ENCODE results near the gene IDH2.

The IDH2 gene

DNA sequence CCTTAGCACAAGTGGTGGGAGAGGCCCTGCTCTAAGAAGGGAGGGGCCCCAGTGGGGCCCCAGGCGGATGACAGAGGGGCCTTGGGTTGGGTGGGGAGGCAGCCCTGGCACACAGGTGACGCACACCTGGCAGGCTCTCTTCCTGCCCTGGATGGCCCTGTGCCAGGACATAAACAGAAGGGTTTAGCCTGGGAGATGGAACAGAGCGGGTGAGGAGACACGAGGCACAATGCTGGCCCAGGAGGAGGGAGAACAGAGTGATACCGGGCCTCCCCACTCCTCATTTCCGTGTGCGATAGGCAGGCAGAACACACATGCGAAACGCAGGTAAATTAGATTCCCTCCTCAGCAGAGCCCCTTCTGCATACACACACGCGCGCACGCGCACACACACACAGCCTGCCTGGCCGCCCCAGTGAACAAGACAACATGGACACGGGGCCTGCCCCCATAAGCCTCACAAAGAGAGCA, 39.8 kb downstream of the IDH2 start:
- DNase-seq: peak; percentile 85

DNA sequence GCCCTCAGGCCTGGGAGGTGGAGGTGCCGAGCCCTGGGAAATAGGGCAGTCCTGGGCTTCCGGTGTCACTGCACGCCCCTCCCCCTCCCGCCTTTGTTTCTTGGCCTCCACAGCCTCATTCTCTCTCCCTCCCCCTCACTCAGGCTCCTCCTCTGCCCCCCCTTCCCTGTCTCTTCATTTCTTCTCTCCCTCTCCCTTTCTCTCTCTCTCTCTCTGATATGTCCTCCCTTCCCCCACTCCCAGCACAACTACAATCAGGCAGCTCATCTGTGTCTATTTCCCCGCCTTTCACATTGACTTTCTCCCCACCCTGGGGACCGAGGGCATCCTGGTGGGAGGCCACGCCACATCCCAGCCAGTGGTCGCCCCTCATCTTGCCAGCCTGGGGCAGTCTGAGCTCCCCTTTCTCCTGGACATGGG, 40.2 kb downstream of the IDH2 start:
- peak; percentile 79 for DNase-seq

DNA sequence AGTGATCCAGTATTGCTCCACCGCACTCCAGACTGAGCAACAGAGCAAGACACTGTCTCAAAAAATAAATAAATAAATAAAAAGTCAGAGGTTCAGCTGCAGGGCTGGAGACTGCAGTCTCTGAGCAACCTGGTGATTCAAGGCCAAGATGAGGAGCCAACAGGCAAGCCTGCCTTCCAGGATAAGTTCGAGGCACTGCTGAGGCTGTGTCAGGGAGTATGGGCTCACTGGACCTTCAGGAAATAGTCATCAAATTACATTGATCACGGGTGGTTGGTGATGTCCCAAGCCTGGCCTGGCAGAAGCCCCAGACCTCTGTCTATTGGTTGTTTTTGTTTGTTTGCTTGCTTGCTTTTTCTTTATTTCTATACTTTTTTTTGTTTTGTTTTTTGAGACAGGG, 41.5 kb downstream of the IDH2 start:
- no peak for DNase-seq

DNA sequence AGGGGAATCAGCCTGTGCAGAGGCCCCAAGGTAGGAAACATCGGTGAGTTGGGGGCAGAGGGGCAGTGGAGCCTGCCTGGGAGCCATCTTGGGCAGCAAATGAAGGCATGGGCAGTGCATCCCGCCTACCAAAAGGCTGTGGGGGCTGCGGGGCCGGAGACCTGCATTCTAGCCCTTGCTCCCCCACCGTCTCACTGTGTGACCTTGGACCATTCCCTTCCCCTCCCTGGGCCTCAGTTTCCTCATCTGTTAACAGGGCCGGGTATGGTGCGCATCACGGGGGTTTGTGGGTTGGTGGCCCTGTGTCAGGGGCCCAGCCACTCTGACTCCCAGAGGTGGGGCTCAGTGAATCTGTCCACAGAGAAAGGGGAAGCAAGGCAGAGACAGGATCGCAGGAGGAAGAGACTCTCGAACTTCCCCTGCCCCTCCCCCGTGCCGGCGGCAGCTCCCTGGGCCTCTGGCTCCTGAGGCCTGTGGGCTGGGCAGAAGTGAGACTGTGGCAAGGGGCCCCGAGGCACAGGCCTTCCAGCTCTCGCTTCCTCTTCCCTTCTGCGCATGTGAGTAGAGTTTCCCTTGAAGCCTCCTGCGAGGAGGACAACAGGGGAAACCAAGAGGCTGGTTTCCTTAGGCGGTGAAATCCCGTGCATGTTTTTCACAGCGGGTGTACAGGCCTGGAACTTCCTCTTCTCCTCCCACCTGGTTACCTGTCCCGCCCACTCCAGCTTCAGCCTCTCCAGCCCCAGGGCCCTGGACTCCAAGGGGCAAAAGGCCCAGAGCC, 42.9 kb downstream of the IDH2 start:
- DNase-seq: no peak

DNA sequence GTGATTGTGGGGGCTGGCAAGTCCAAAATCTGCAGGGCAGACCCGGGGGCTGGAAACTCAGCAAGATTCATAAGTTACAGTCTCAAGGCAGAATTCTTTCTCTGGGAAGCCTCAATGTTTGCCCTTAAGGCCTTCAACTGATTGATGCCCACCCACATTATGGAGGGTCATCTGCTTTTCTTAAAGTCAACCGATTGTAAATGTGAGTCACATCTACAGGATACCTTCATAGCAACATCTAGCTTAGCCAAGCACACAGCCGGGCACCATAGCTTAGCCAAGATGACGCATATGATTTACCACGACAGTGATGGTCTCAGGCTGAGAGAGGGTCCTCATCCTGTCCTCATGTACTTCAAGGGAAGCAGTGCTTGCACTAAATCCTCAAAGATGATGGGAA, 43.5 kb downstream of the IDH2 start:
- no peak for DNase-seq

DNA sequence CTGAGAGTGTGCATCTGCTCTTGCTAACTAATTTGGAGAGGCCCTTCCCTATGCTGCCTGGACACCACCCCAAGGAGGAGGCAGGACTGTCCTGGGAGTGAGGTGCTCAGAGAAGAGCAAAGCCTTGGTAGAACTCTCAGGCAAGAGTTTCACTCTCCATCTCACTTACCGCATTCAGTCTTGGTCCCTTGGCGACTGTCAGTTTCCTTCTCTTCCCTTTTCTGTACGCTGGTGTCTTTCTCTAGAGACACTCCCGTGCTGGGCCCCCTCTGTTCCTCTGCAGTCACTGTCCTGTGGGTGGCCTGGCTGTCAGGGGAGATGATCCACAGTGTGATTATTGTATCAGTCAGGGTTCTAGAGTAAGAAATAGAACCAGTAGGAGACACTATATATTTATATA, 44.0 kb downstream of the IDH2 start:
- DNase-seq: no peak

DNA sequence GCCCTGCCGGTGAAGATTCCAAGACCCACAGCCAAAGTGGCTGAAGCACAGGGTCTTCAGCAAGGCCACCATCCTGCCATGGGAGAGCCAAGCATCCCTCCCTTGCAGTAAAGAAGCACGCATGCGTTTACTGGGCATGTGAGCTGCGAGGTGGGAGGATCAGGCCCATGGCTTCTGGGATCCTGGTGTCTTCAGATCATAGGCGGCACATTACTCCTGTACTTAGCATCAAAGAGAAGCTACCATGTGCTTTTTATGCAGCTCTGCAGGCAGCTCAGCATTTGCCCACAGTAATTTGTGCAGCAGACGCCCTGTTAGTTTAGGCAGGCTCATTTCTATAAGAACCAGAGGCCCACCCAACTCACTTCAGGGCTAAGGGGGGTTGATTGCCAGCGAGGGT, 45.7 kb downstream of the IDH2 start:
- no peak for DNase-seq

DNA sequence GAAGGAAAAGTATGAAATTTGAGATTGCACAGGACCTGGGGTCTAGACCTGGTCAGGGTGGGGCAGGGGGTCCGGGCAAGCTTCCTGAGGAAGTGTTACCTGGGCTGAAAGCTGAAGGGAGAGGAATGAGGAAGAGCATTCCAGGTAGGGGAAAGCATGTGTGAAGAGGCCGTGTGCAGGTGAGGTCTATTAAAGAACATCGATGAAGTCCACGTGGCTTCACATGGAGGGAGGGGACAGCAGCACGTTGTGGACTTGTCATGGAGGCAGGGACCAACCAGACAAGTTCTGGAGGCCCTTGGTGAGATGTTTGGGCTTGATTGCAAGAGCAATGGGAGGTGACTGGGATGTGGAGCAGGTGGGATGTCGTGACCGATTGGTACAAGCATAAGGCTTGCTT, 47.1 kb downstream of the IDH2 start:
- no peak for DNase-seq

DNA sequence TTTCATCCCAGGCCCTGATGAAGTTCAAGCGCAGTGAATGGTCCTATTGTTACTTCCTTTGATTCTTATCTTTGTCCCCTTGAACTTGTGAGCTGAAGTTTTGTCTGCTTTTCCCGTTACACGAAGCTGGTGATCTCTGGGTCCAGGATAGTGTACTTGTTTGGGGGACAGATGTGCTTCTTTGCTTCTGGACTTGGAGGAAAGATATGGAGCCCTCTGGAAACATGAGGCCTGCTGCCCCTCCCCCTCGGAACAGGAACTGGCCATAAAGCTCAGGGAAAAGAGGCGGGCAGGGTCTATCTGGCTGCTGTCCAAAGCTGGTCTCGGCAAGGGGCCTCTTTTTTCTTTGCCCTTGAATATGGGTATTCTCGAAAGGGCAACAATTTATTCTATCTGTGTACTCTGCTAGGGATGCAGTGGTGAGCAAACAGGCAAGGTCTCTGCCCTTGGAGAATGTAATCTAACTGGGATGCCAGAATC, 47.6 kb downstream of the IDH2 start:
- DNase-seq: no peak

DNA sequence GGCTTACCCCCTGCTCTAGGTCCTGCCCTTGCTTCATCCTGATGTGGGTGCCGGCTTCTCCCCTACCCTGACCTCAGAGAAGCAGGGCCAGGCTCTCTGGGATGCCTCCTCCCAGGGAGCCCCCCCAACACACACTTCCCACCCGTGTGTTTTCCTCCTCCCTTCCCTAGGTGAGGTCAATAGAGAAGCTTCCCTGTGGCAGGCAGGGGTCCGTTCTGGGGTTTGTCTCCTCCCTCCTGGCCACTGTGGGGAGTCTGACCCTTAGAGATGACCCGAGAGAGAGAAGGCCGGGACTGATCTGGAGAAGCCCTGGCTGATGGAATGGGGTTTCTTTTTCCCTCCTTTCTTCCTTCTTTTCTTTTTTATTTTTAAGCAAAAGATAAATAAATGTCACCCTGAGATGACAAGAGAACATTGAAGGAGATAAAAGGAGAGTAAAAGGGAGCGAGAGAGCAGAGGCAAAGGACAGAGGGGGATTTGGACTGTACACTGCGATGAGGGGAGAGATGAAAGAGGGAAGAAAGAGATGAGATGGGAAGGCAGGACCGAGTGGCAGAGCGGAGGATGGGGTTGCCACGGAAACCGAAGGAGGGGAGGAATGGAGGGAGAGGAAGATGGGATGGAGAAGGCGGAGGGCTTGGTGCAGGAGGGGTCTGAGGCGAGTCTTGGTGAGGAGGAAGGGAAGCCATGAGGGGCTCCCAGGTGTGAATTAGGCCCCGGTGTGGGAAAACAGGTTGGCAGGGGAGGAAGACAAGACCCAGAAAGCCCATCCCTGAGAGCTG, 48.4 kb downstream of the IDH2 start:
- DNase-seq: no peak

DNA sequence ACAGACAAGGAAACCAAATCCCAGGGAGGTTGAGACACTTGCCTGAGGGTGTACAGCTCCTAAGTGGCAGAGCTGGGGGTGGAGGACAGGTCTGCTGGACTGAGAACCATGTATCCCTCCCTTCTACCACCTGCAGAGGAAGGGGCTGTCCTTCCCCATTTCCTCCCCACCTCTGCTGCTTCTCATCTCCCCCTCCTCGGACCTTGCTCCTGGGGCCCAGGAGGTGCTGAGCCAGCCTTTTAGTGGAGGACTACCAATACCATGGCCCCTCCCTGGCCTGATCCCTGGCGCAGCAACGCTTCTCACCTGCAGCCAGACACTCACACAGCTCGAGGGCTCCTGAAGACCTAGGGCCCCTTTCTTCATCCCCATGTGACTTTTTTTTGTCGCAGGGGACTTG, 50.4 kb downstream of the IDH2 start:
- DNase-seq: no peak

DNA sequence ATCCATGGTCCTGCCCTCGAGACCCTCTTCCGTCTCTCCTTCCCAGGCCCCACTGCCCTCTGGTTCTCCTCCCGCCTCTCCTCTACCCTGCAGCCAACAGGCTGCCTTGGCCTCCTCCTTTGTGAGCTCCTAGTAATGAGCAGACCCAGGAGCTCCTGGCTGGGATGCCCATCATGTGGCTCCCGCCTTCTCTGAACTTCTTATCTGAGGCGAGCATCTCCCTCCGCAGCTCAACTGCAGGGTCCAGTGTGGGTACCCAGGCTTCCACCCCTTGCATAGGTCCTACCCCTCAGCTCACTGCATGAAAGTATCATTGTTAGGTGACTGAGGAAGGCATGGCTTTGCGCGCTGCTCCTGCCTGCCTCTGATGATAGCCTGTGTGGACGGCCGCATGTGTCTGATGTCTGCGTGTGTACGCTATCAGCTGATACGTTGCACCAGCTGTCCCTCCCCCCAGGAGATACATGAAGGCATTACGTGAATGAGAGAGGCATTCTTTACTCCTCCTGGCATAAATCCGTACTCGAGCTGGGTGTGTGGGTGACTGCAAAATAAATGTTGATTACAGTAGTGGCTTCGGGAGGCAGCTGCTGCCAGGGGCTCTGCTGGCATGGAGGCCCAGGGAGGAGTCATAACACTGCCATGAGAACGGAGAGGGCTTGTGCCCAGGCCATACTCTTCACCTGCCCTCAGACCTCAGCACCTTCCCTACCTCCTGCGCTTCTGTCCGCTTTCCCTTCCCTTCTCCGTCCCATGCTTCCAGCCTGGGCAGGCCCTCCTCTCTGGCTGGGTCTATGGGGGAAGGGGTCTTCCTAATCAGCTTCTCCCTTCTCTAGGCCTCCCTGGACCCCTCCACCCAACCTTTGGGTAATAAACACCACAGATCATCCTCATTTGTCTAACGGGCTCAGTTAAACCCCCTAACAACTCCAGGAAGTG, 52.3 kb downstream of the IDH2 start:
- DNase-seq: no peak

DNA sequence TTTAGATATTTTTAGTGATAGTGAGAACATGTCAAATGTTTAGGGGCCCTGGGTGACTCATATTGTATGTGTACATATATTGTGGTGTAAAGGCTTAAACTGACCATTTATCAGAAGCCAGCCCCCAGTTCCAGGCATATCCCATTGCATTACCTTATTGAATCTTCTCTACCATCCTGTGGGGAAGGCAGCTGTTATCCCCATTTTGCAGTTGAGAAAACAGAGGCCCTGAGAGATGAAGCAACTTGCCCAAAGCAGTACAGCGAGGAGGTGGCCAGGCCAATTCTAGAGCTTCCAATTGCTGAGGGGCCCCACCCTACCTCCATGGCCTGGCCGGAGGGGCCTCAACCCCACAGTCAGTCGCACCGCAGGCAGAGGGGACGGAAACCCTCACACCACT, 53.2 kb downstream of the IDH2 start:
- DNase-seq: no peak

DNA sequence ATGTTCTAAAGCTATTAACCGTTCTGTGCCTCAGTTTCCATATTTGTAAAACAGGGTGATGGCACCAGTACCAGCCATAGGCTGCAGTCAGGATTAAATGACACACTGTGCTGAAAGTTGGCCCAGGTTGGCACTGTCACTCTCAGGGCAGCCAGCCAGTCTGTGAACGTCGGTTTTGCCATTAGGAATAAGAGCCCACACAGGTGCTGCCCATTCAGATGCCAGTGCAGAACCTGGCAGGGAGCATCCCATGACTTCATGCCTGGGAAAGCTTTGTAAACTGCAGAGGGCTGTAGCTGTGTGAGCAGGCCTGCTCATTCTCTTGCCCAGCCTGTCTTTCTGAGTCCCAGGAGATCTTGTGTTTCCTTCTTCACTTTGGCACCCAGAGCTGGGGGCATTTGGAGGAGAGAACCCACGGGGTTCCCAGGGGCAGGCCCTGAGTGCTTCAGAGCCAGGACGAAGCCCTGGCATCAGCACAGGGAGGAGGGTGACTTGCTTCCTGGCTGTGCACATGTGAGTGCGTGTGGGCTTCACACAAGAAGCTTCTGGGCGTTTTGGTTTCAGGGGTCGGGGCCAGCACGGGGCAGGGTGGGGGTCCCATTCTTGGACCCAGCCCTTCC, 54.2 kb downstream of the IDH2 start:
- no peak for DNase-seq

DNA sequence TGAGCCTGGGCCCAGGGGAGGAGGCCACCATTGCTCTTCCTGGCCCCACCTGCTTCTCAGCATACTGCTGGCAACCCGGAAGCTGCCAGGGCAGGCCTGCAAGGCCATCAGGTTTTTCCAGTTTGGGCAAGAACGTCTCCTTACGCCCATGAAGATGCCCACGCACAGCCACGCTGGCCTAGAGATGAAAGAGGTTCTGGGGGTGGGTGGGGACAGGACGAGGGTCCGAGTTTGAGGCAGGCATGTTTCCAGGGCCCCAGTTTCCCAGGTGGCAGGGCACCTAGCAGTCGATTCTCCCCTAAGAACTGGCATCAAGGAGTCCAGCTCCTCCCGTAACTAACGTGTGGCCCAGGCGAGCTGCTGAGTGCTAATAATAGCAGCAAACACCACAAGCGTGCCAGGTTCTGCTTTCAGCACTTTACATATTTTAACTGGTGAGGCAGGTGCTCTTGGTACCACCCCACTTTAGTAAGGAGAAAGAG, 55.3 kb downstream of the IDH2 start:
- DNase-seq: peak; percentile 61

DNA sequence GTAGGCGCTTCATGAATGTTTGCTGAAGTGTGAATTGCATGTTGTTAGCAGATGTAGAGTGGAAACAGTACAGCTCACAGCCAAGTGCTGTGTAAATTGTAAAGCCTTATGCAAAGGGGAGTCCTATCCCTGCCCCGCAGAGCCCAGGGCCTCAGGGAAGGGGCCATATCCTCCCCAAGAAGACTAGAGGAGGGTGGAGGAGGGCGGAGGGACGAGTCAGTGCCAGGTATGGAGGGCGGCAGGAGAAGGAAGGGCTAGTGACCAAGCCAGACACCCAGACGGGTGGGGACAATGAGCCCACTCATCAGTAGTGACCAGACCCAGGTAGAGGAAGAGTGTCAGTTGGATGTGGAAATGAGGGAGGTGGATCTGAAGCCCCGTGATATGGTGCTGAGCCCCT, 56.0 kb downstream of the IDH2 start:
- no peak for DNase-seq

DNA sequence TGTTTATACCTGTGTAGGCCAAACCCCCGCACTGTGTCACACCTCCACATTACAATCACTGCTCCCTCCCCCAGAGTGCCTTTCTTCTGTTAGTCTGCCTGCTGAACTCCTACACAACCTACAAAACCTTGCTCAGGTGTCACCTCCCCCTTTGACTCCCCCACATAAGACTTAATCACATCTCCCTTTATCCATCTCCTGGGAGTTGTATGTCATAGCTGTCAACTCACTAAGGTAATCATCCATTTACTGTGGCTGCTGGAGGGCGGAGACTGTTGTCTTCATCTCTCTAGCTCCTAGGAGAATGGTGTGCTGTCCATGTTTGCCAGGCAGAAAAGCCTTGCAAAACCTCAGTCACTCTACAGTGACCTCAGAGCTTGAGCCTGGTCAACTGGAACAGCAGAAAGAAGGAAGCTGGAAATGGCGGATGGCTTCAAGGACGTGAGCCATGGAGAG, 57.3 kb downstream of the IDH2 start:
- DNase-seq: no peak

DNA sequence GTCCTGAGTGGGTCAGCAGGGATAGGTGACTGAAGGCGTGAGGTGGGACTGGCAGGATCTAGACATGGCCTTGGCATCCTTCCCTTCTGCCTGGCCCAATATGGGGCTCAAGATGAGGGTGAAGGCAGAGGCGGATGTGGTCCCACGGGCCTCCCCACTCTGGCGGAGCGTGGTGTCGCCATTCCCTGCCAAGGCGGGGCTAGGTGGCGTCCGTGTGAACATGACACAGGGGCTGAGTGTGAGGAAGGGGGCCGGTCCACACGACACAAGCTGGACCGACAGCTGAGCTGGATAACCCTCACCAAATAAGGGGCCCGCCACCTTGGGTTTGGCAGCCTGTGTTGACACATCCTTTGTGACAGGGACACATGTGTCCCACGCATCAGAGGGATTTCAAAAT, 58.1 kb downstream of the IDH2 start:
- DNase-seq: no peak

DNA sequence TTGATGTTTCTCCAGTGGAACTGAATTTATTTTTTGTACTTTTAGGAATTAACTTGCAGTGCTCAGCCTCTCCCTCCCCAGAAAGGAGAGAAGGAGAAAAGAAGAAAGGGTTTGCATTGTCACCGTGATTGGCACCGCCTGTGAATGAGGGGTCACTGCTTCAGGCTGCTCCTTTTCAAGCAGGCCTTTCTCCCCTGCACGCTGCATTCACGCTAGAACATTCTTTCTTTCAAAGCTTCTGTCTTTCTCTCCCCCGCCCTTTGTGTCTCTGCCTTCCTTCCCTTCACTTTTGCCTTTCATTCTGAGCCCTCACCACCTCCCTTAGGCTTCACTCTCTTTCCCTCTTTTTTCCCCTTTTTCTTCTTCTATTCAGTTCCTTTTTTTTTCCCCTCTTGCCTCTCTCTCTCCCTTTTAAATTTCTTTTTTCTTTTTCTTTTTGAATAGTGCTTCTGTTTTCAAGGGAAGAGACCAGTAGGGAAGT, 58.7 kb downstream of the IDH2 start:
- no peak for DNase-seq

DNA sequence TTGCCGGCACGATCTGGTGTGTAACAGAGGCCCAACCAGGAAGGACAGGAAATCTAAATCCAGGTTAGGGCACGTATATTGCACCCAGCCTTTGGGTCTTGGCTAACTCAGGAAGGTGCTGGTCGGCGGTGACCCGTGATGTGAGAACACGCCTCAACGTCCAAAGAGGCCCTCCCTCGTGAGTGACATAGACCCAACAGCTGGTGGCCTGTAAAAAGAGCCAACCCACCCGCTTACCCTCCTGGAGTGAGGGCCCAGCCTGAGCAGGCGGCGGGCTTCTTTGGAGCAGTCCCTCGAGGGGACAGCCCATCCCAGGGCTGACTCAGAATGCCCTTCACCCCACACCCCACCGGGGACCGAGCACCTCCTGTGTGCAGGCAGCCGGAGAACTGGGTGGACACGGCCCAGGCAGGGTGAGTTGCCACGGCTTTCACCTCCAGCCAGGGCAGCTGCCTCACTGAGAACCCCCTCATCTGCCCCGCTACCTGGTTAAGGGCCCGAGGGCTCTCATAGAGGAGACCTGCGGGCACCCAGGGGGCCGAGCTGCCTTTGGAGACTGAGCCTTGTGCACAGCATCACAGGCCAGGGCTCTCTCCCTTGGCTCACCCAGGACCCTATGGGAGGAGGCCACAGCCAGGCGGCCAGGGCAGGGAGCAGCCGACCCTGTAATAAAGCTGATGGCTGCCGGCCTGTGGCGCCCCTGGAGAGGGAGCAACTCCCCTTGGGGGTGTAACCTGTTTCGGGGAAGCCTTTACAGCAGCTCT, 59.3 kb downstream of the IDH2 start:
- no peak for DNase-seq

DNA sequence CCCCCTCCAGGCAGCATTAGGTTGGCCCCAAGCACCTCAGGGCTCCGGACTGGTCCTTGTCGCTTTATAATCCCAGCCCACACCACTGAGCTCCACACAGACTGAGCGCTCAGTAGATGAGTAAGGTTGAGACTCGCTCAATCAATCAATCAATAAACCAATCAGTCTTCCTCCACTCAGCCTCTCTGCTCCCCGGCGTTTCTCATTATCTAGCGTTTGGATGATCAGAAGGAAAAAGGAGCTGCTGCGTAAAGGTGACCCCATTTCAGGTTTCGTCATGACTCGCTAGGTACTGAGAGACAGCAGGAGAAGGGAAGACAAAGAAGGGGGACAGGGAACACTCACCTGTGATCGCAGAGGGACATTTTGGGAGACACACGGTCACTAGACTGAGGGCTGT, 59.9 kb downstream of the IDH2 start:
- DNase-seq: no peak

Data from NCI-H1105 treated with DMSO at 0.1 percent for 48 hours (cell line).